SK-N-SH (cell line): ENCODE data around the gene TRIM29. TPM values are rescaled to one million over a fixed set of nuclear protein-coding genes. Genes with fewer than 3 reads are reported as not detected.

Experiments
- CTCF ChIA-PET: fragments of 300-600, 350-600 bp; formaldehyde crosslinking; extraction: SDS; loops from one replicate; lab custom pipeline; 2021; lab: Yijun Ruan, JAX
- POLR2A ChIA-PET: fragments of 350-600 bp; sonication (Branson Sonifier 250); formaldehyde crosslinking; extraction: SDS; loops from one replicate; lab custom pipeline; 2020; ENCODE audit warnings: antibody characterized with exemption, inconsistent platforms; lab: Yijun Ruan, JAX
- DNase-seq: peaks from one replicate; pipeline ENCODE4 v3.0.0; 2012
- H2AFZ ChIP-seq: fragments of 200-600 bp; sonication (generic); 2 replicates; pipeline ENCODE4 v1.8.1; 2016; ENCODE audit warnings: antibody characterized with exemption, mild to moderate bottlenecking, low read depth
- H3F3A ChIP-seq: fragments of 200-600 bp; sonication (generic); replicated peaks from 2 replicates; pipeline ENCODE3; 2016; ENCODE audit warnings: antibody characterized with exemption, mild to moderate bottlenecking; ENCODE audit not compliant: insufficient read depth
- H3K27ac ChIP-seq, 2 experiments: fragments of 200-500 bp in 1 of 2; fragments of 200-600 bp in 1 of 2; sonication (Bioruptor generic) in 1 of 2; sonication (generic), shearing (Covaris generic) in 1 of 2; 2 replicates each; pipeline versions ENCODE4 v1.5.1 to v1.6.1; 2014 to 2016; ENCODE audit warnings: low read depth in 2 of 2, inconsistent platforms in 1 of 2, low read length in 1 of 2, mild to moderate bottlenecking in 1 of 2, mixed read lengths in 1 of 2
- H3K27me3 ChIP-seq: fragments of 200-600 bp; sonication (generic), shearing (Covaris generic); 2 replicates; pipeline ENCODE4 v1.6.1; 2016; ENCODE audit warnings: mixed run types; ENCODE audit not compliant: insufficient read depth
- H3K36me3 ChIP-seq, 2 experiments: fragments of 200-500 bp in 1 of 2; fragments of 200-600 bp in 1 of 2; sonication (Bioruptor generic) in 1 of 2; sonication (generic) in 1 of 2; replicated peaks in 1 of 2; 2 replicates each; pipeline versions ENCODE3 to v1.5.1; 2014 to 2016; ENCODE audit warnings: low read length in 1 of 2, mild to moderate bottlenecking in 1 of 2; ENCODE audit not compliant: insufficient read depth in 2 of 2, control insufficient read depth in 1 of 2
- H3K4me1 ChIP-seq, 2 experiments: fragments of 200-500 bp in 1 of 2; fragments of 200-600 bp in 1 of 2; sonication (Bioruptor generic) in 1 of 2; sonication (generic), shearing (Covaris generic) in 1 of 2; 2 replicates each; pipeline versions ENCODE4 v1.5.1 to v1.6.1; 2014 to 2016; ENCODE audit warnings: low read depth in 1 of 2, low read length in 1 of 2, mixed run types in 1 of 2; ENCODE audit not compliant: insufficient read depth in 2 of 2, control insufficient read depth in 1 of 2
- H3K4me2 ChIP-seq: fragments of 200-600 bp; sonication (generic), shearing (Covaris generic); 2 replicates; pipeline ENCODE4 v1.6.1; 2017; ENCODE audit warnings: mixed run types
- H3K4me3 ChIP-seq, 2 experiments: fragments of 200-500 bp in 1 of 2; fragments of 200-600 bp in 1 of 2; sonication (Bioruptor generic) in 1 of 2; sonication (generic), shearing (Covaris generic) in 1 of 2; 2 replicates each; pipeline versions ENCODE4 v1.5.1 to v1.8.1; 2014 to 2016; ENCODE audit warnings: low read depth in 2 of 2, inconsistent platforms in 1 of 2, low read length in 1 of 2, mild to moderate bottlenecking in 1 of 2, mixed read lengths in 1 of 2, moderate library complexity in 1 of 2
- H3K79me2 ChIP-seq: fragments of 200-600 bp; sonication (generic); 2 replicates; pipeline ENCODE4 v1.8.1; 2017; ENCODE audit warnings: mild to moderate bottlenecking; ENCODE audit not compliant: insufficient read depth
- H3K9ac ChIP-seq: fragments of 200-600 bp; sonication (generic); 2 replicates; pipeline ENCODE4 v1.6.1; 2017; ENCODE audit warnings: mixed run types
- H3K9me2 ChIP-seq: fragments of 200-600 bp; sonication (generic); 2 replicates; pipeline ENCODE4 v1.6.1; 2017; ENCODE audit warnings: mixed run types
- H3K9me3 ChIP-seq: fragments of 200-600 bp; sonication (generic); 2 replicates; pipeline ENCODE4 v1.6.1; 2017; ENCODE audit warnings: mixed run types, mild to moderate bottlenecking, moderate library complexity
- H4K20me1 ChIP-seq: fragments of 200-600 bp; sonication (generic); 2 replicates; pipeline ENCODE4 v1.6.1; 2017; ENCODE audit warnings: mild to moderate bottlenecking, mixed run types; ENCODE audit not compliant: insufficient read depth
- EP300 ChIP-seq, 2 experiments: IDR thresholded peaks; 2 replicates each; pipeline versions ENCODE4 v1.4.0 to v1.6.1; 2012; ENCODE audit warnings: borderline replicate concordance in 1 of 2, low read depth in 1 of 2, low read length in 1 of 2
- MEF2A ChIP-seq: IDR thresholded peaks from 2 replicates; pipeline ENCODE4 v1.4.0; 2012; ENCODE audit warnings: low read depth, borderline replicate concordance
- RAD21 ChIP-seq: IDR thresholded peaks from 2 replicates; pipeline ENCODE4 v1.6.1; 2012; ENCODE audit warnings: mild to moderate bottlenecking, low read length
- SMC3 ChIP-seq: IDR thresholded peaks from 2 replicates; pipeline ENCODE4 v1.6.1; 2012; ENCODE audit warnings: low read depth, low read length, improper control_type of control experiment
- WGBS: methylation state at CpG from one replicate; pipeline ENCODE4 v1.1.6; 2017; ENCODE audit warnings: low lambda C conversion rate; 5-methylcytosine and 5-hydroxymethylcytosine counted together
- polyA plus RNA-seq, 3 experiments: library from polyadenylated mRNA; depleted of rRNA; stranded (reverse); fragments of >200 nt; gene quantifications; 2 replicates each; pipeline ENCODE4 v1.2.3, GENCODE V29; 2012
- TF ChIP-seq, protein P1 (sequence below): IDR thresholded peaks from 2 replicates; pipeline ENCODE4 v1.6.1; 2012; ENCODE audit warnings: mild to moderate bottlenecking, low read depth, low read length, moderate library complexity
- TF ChIP-seq, protein P2 (sequence below): fragments of 200-600 bp; sonication (generic); IDR thresholded peaks from 2 replicates; pipeline ENCODE4 v1.6.1; 2017; ENCODE audit warnings: antibody characterized with exemption, mild to moderate bottlenecking, moderate library complexity
- TF ChIP-seq, protein P3 (sequence below): IDR thresholded peaks from 2 replicates; pipeline ENCODE4 v1.4.0; 2012; ENCODE audit warnings: low read depth, borderline replicate concordance
- TF ChIP-seq, protein P4 (sequence below): IDR thresholded peaks from 2 replicates; pipeline ENCODE4; 2012

The TRIM29 gene
- polyA plus RNA-seq, 1 of the 3 experiments (the other 2 are of a cell fraction): 0.03 TPM

DNA sequence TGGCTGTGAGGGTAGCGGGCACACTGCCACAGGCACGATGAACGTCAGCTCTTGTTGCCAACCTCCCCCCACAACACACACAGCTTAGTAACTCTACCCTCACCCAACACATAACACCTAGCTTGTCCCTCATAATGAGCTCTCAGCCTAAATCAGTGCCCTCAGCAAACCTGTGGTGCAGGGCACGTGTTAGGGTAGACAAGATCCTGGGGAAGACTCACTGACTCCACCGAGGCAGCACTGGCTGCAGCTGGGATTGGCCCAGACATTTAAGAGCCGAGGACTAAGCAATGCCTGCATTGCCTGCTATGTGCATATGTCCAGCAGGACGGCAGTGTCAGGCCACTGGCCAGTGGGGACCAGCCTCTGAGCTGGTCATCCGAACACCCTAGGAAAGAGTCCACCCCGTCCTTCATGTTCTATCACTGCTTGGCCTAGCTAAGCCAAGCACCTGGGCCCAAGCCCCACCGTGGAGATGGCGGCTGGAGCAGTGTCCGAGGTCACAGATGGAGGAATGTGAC lies 32.9 kb upstream of the TRIM29 start (continued):
- TF ChIP-seq, protein P1, sequence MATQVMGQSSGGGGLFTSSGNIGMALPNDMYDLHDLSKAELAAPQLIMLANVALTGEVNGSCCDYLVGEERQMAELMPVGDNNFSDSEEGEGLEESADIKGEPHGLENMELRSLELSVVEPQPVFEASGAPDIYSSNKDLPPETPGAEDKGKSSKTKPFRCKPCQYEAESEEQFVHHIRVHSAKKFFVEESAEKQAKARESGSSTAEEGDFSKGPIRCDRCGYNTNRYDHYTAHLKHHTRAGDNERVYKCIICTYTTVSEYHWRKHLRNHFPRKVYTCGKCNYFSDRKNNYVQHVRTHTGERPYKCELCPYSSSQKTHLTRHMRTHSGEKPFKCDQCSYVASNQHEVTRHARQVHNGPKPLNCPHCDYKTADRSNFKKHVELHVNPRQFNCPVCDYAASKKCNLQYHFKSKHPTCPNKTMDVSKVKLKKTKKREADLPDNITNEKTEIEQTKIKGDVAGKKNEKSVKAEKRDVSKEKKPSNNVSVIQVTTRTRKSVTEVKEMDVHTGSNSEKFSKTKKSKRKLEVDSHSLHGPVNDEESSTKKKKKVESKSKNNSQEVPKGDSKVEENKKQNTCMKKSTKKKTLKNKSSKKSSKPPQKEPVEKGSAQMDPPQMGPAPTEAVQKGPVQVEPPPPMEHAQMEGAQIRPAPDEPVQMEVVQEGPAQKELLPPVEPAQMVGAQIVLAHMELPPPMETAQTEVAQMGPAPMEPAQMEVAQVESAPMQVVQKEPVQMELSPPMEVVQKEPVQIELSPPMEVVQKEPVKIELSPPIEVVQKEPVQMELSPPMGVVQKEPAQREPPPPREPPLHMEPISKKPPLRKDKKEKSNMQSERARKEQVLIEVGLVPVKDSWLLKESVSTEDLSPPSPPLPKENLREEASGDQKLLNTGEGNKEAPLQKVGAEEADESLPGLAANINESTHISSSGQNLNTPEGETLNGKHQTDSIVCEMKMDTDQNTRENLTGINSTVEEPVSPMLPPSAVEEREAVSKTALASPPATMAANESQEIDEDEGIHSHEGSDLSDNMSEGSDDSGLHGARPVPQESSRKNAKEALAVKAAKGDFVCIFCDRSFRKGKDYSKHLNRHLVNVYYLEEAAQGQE: no peak

DNA sequence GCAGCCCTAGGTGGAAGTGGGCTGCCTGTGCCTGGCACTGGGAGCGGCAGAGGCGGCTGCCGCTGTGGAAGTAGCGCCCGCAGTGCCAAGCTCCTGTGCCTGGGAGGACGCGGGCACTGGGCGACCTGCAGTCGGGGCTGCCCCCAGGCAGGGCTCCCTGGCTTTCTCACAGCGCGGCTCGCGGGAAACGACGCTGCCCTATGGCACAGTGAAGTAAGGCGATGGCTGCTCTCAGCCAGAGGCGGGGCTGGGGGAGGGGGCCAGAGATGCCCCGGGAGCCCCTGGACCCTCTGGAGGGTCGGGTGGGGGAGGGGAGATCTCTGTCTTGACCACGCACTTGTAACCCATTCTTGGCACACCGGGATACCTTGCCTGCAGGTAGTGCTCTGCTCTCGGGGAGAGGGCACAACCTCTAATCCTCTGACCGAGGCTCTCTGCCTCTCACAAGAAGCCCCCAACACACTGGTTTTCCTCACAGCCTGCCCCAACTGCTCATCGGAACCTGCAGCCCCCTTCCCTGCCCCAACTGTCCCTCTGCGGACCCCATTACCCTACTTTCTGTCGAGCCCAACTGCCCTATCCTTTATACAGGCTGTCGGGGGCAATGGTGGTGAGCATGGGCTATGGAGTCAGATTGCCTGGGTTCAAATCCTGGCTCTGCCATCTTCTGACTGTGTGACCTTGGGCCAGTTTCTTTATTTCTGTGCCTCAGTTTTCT lies 32.2 kb upstream of the TRIM29 start:
- WGBS: 85% methylated on average over 11 of the region's 27 CpGs
- Histone ChIP-seq H3K27me3 (peaks cover 25% of the 10 kb centered on the region; the same call in 1 of the 2 replicates), H3K36me3 (no peaks in the 10 kb centered on the region), H4K20me1 (no peaks in the 10 kb centered on the region), H3K4me1 (peaks cover 0 to 15% of the 10 kb centered on the region in 2 experiments; a peak in 1 of 4 replicates), H2AFZ (no peak overlapping the region), H3K9ac (no peak overlapping the region), H3K9me2 (no peaks in the 10 kb centered on the region), H3K4me3 (no peak overlapping the region), H3F3A (no peaks in the 10 kb centered on the region), H3K4me2 (no peak overlapping the region), H3K27ac (no peak overlapping the region), H3K79me2 (no peaks in the 10 kb centered on the region), H3K9me3 (no peaks in the 10 kb centered on the region)
- TF ChIP-seq MEF2A: no peak
- ChIA-PET CTCF (interaction anchor here (0.7 to 12.7 kb wide), 17 partner anchors 11 to 157 kb away, joined by 3 to 400 read pairs (median 3); partner anchors contain the start of gene POU2F3), POLR2A (no interaction called here)
- no peak for DNase-seq

DNA sequence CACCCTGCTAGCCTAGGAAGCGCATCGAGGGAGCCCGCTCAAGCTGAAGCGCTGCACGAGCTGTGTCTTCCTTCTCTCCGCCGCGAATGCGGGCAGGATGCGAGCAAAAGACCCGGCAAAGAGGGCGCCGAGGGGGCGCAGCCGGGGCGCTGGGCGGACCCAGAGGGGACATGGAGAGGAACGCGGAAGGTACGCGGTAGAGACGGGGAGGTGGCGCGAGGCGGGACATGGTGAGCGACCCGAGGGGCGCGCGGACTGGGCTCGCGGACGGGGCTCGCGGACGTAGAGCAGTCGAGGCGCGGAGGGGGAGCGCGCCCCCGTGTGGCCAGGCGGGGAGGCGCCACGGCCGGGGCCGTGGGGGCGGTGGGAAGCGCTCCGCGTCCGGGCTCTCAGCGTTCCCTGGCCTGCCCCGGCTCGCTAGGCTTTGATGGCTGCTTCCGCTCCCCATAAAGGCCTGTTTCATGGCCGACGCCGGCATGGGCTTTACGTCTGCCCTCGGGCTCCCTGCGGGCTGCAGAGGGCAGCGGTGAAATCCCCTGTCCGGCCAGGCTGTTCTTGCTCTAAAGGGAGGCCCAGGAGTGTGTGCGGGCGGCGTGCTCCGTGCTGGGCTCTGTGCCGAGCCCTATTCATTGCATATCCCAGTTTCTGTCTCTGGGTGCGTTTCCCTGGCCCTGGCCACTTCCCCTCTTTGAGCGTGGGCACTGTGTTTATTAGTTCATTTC lies 31.2 kb upstream of the TRIM29 start:
- H3K27ac ChIP-seq: no peak overlapping the region
- H4K20me1 ChIP-seq: no peaks in the 10 kb centered on the region
- no peaks in the 10 kb centered on the region for H3K9me3 ChIP-seq
- H3K79me2 ChIP-seq: no peaks in the 10 kb centered on the region
- DNase-seq: peak; percentile 94
- no peaks in the 10 kb centered on the region for H3K9me2 ChIP-seq
- H3K36me3 ChIP-seq: no peaks in the 10 kb centered on the region
- CTCF ChIA-PET: interaction anchor here (0.6 to 12.7 kb wide), 39 partner anchors 9 to 693 kb away, joined by 3 to 400 read pairs (median 3); partner anchors contain the start of gene NECTIN1
- 33% methylated on average over 15 of the region's 71 CpGs for WGBS
- H3K4me3 ChIP-seq: peak overlapping the region; percentile 50 to 57
- H3K9ac ChIP-seq: peak overlapping the region; percentile 34; the same call in 1 of the 2 replicates
- H3F3A ChIP-seq: no peaks in the 10 kb centered on the region
- TF ChIP-seq, protein P2, sequence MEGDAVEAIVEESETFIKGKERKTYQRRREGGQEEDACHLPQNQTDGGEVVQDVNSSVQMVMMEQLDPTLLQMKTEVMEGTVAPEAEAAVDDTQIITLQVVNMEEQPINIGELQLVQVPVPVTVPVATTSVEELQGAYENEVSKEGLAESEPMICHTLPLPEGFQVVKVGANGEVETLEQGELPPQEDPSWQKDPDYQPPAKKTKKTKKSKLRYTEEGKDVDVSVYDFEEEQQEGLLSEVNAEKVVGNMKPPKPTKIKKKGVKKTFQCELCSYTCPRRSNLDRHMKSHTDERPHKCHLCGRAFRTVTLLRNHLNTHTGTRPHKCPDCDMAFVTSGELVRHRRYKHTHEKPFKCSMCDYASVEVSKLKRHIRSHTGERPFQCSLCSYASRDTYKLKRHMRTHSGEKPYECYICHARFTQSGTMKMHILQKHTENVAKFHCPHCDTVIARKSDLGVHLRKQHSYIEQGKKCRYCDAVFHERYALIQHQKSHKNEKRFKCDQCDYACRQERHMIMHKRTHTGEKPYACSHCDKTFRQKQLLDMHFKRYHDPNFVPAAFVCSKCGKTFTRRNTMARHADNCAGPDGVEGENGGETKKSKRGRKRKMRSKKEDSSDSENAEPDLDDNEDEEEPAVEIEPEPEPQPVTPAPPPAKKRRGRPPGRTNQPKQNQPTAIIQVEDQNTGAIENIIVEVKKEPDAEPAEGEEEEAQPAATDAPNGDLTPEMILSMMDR: peak; percentile 66
- TF ChIP-seq RAD21 (peak; percentile 47), SMC3 (peak; percentile 36; the same call in 1 of the 2 replicates), EP300 (IDR thresholded peaks at IDR 0.05; ENCODE audit: borderline replicate concordance in 1 of 2, low read depth in 1 of 2, low read length in 1 of 2) (no peak)
- TF ChIP-seq, protein P3, sequence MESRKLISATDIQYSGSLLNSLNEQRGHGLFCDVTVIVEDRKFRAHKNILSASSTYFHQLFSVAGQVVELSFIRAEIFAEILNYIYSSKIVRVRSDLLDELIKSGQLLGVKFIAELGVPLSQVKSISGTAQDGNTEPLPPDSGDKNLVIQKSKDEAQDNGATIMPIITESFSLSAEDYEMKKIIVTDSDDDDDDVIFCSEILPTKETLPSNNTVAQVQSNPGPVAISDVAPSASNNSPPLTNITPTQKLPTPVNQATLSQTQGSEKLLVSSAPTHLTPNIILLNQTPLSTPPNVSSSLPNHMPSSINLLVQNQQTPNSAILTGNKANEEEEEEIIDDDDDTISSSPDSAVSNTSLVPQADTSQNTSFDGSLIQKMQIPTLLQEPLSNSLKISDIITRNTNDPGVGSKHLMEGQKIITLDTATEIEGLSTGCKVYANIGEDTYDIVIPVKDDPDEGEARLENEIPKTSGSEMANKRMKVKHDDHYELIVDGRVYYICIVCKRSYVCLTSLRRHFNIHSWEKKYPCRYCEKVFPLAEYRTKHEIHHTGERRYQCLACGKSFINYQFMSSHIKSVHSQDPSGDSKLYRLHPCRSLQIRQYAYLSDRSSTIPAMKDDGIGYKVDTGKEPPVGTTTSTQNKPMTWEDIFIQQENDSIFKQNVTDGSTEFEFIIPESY: no peak
- TF ChIP-seq, protein P4, sequence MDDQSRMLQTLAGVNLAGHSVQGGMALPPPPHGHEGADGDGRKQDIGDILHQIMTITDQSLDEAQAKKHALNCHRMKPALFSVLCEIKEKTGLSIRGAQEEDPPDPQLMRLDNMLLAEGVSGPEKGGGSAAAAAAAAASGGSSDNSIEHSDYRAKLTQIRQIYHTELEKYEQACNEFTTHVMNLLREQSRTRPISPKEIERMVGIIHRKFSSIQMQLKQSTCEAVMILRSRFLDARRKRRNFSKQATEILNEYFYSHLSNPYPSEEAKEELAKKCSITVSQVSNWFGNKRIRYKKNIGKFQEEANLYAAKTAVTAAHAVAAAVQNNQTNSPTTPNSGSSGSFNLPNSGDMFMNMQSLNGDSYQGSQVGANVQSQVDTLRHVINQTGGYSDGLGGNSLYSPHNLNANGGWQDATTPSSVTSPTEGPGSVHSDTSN: no peak
- peak overlapping the region; percentile 89; the same call in 1 of the 2 replicates for H2AFZ ChIP-seq
- POLR2A ChIA-PET: no interaction called here
- peaks cover 23% of the 10 kb centered on the region; the same call in 1 of the 2 replicates for H3K27me3 ChIP-seq
- peak overlapping the region; percentile 76 for H3K4me2 ChIP-seq
- peaks cover 0 to 15% of the 10 kb centered on the region in 2 experiments; a peak in 1 of 4 replicates for H3K4me1 ChIP-seq
